GM10266 (cell line): ENCODE results near the gene PHAX.

Experiments
- DNase-seq: peaks from one replicate; pipeline ENCODE4 v3.0.0; 2012; ENCODE audit errors: extremely low spot score
- CTCF ChIP-seq: IDR thresholded peaks from 2 replicates; pipeline ENCODE4 v1.5.1; 2012; ENCODE audit warnings: mild to moderate bottlenecking, low read depth; ENCODE audit not compliant: control insufficient read depth, insufficient read depth; ENCODE audit errors: missing control alignments

PHAX gene

GRCh38 chr5:126631920-126632319, 31.2 kb downstream of the PHAX start:
- DNase-seq = no peak
- no peak for TF ChIP-seq CTCF

- DNase-seq = no peak
- no peak for TF ChIP-seq CTCF
Observed at GRCh38 chr5:126633552-126633951, 32.8 kb downstream of the PHAX start.

DNA sequence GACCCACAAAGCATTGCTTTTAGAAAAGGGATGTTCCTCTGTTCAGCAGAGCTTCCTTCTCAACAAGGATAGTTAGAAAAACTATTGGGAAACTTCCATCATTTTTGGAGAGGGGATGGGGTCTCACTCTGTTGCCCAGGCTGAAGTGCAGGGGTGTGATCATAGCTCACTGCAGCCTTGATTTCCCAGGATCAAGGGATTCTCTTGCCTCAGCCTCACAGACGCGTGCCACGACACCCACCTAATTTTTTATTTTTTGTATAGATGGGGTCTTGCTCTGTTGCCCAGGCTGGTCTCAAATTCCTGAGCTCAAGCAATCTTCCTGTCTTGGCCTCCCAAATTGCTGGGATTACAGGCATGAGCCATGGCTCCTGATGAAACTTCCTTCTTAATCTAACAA, 34.8 kb downstream of the PHAX start:
- TF ChIP-seq CTCF = no peak

GRCh38 chr5:126636956-126637355, 36.2 kb downstream of the PHAX start:
- no peak for TF ChIP-seq CTCF
- no peak for DNase-seq

More for the DNA sequence above, 34.8 kb downstream of the PHAX start:
- DNase-seq = no peak

DNA sequence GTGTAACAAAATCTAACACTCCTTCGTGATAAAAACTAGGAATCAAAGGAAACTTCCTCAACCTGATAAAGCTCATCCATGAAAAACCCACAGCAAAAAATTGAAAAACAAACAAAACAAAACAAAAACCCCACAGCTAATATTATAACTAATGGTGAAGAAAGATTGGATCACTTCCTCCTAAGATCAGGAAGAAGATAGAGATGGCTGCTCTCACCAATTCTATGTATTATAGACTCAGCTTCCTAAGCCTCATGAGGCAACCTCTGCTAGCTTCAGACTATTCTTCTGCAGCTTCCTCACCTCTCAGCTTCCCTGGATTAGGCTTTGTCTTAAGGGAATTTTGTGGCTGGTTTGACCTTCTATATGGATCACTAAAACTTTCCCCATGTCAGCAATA, 40.1 kb downstream of the PHAX start:
- DNase-seq = no peak
- no peak for TF ChIP-seq CTCF

DNA sequence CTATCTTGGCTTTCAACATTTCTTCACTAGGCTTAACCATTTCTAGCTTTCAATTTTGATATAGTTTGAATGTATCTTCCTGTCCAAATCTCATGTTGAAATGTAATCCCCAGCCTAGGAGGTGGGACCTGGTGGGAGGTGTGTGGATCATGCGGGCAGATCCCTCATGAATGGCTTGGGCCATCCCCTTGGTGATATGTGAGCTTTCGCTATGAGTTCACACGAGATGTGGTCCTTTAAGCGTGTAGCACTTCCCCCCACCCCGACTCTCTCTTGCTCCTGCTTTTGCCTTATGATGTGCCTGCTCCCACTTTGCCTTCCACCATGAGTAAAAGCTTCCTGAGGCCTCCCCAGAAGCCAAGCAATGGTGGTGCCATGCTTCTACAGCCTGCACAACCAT, 40.6 kb downstream of the PHAX start:
- TF ChIP-seq CTCF = no peak
- no peak for DNase-seq

DNA sequence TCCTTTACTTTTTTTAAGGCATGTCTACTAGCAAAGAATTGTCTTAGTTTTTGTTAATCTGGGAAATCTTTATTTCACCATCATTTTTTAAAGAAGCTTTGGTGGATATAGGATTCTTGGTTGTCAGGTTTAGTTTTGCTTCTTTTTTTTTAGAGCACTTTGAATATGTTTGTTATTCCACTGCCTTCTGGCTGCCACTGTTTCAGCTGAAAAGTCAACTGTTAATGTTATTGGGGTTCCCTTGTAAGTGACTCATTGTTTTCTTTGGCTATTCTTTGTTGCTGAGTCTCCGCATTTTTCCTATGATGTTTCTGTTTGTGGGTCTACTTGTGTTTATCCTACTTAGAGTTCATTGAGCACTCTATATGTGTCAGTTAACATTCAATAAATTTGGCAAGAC, 44.4 kb downstream of the PHAX start:
- no peak for TF ChIP-seq CTCF
- DNase-seq = no peak
